ENCODE data around the gene PHOSPHO2. TPM values are rescaled to one million over a fixed set of nuclear protein-coding genes. Genes with fewer than 3 reads are reported as not detected.

Gene PHOSPHO2
- total RNA-seq, 1 donor from 2014 or later: 13.1 TPM

DNA sequence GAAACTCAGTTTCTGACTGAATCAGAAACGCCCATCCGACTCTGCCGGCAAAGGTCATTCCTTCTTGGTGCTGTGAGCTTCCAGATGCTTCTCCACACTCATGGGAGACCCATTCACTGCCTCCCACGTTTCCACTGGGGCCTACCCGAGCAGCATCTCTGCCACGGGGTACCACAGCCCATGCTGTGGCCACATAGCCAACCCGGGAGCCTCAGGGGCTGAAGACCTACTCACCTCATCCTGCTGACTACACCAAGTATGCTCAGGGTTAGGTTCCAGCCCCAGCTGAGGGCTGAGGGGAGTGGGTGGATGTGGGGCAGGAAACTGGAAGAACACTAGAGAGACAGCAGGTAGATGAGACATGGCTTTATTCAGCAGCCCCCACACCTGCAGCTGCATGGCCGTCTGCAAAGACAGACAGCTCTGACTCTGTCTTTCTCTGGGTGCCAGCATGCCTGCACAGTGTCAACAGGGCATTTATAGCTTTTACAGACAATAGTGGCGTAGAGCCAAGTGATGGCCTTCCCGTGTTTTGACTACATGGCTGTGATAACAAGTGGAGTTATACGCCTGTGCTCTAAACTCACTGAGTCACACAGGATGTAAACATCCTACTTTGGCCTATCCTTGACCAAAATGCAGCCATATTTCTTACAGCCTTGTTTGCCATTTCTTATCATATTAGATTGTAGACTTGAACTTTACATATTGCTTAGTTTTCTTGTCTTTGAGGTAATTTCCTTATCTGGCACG is 22.8 kb downstream of the PHOSPHO2 start:
- Mint-ChIP-seq H3K9me3 (peaks cover under 1% of the 10 kb centered on the region), H3K4me1 (peaks cover 24% of the 10 kb centered on the region), H3K27ac (peak overlapping the region; percentile 69), H3K4me3 (no peak overlapping the region), H3K27me3 (ENCODE audit: low read depth) (no peaks in the 10 kb centered on the region), H3K36me3 (peaks cover under 1% of the 10 kb centered on the region)
- DNase-seq (ENCODE audit: low spot score in 2 of 2, unreplicated experiment in 2 of 2): no peak
- TF ChIP-seq, protein P1, sequence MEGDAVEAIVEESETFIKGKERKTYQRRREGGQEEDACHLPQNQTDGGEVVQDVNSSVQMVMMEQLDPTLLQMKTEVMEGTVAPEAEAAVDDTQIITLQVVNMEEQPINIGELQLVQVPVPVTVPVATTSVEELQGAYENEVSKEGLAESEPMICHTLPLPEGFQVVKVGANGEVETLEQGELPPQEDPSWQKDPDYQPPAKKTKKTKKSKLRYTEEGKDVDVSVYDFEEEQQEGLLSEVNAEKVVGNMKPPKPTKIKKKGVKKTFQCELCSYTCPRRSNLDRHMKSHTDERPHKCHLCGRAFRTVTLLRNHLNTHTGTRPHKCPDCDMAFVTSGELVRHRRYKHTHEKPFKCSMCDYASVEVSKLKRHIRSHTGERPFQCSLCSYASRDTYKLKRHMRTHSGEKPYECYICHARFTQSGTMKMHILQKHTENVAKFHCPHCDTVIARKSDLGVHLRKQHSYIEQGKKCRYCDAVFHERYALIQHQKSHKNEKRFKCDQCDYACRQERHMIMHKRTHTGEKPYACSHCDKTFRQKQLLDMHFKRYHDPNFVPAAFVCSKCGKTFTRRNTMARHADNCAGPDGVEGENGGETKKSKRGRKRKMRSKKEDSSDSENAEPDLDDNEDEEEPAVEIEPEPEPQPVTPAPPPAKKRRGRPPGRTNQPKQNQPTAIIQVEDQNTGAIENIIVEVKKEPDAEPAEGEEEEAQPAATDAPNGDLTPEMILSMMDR (IDR thresholded peaks at IDR 0.05; ENCODE audit: unreplicated experiment): no peak

DNA sequence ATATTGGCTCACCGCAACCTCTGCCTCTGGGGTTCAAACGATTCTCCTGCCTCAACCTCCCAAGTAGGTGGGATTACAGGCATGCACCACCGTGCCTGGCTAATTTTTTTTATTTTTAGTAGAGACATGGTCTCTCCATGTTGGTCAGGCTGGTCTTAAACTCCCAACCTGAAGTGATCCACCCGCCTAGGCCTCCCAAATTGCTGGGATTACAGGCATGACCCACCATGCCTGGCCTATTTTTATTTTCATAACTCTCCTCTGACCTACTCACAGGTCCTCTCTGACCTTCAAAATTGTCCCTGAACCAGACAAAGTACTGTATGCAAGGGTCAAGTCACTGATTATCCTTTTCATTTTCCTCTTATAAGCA is 23.4 kb downstream of the PHOSPHO2 start:
- Mint-ChIP-seq H3K4me1 (peaks cover 24% of the 10 kb centered on the region), H3K27ac (no peak overlapping the region), H3K36me3 (no peaks in the 10 kb centered on the region), H3K4me3 (no peak overlapping the region), H3K27me3 (ENCODE audit: low read depth) (no peaks in the 10 kb centered on the region), H3K9me3 (no peaks in the 10 kb centered on the region)
- no peak for DNase-seq (ENCODE audit: low spot score in 2 of 2, unreplicated experiment in 2 of 2)
- TF ChIP-seq, protein P1 (IDR thresholded peaks at IDR 0.05; ENCODE audit: unreplicated experiment): no peak

DNA sequence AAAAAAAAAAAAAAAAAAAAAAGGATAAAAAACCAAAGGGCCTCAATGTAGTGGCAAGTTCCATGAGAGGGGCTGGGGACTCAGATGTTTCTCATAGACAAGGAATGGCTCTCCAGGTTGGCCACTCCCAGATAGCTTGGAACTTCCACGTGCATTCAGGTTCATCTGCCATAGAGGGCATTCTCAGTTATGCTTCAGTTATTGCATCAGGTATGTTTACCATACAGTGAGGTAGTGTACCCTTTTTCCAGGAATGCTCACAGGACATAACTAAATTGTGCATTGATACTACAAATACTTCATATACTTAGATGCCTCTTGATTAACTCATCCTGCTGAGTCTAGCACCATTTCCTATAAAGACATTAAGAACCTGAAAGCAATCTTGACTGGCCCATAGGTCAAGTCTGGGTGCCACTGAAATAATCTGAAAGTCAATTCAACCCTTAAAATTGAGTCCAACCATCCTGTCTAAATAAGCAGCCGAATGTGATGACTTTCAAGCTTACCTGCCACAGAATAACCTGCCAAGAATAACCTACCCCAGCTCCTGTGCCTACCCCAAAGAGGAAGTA is 24.7 kb downstream of the PHOSPHO2 start:
- H3K36me3 Mint-ChIP-seq: no peaks in the 10 kb centered on the region

DNA sequence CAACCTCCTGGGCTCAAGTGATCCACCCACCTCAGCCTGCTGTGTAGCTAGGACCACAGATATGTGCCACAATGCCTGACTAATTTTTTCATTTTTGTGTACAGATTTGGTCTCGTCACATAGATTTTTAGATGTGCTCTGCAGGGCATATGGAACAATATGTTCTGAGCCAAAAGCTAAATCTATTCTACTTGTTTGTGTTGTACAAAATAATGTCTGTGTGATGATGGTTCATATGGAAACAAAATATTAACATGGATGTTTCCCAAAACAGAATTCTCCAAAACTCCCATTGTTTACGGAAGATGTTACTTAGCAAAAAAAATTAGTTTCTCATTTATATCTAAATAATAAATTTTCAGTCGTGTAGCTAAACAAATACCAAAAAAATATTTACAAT is 26.7 kb downstream of the PHOSPHO2 start:
- H3K27ac Mint-ChIP-seq: no peak overlapping the region
- no peaks in the 10 kb centered on the region for H3K27me3 Mint-ChIP-seq (ENCODE audit: low read depth)
- DNase-seq (ENCODE audit: low spot score in 2 of 2, unreplicated experiment in 2 of 2): no peak
- no peak overlapping the region for H3K4me3 Mint-ChIP-seq
- H3K9me3 Mint-ChIP-seq: no peaks in the 10 kb centered on the region
- TF ChIP-seq, protein P1 (IDR thresholded peaks at IDR 0.05; ENCODE audit: unreplicated experiment): no peak
- H3K36me3 Mint-ChIP-seq: no peaks in the 10 kb centered on the region
- peaks cover 13% of the 10 kb centered on the region for H3K4me1 Mint-ChIP-seq

More for the DNA sequence above, 24.7 kb downstream of the PHOSPHO2 start:
- H3K9me3 Mint-ChIP-seq: no peaks in the 10 kb centered on the region
- H3K27ac Mint-ChIP-seq: no peak overlapping the region
- H3K4me1 Mint-ChIP-seq: peaks cover 24% of the 10 kb centered on the region
- DNase-seq (ENCODE audit: low spot score in 2 of 2, unreplicated experiment in 2 of 2): no peak
- H3K4me3 Mint-ChIP-seq: no peak overlapping the region
- no peaks in the 10 kb centered on the region for H3K27me3 Mint-ChIP-seq (ENCODE audit: low read depth)
- TF ChIP-seq, protein P1 (IDR thresholded peaks at IDR 0.05; ENCODE audit: unreplicated experiment): no peak

DNA sequence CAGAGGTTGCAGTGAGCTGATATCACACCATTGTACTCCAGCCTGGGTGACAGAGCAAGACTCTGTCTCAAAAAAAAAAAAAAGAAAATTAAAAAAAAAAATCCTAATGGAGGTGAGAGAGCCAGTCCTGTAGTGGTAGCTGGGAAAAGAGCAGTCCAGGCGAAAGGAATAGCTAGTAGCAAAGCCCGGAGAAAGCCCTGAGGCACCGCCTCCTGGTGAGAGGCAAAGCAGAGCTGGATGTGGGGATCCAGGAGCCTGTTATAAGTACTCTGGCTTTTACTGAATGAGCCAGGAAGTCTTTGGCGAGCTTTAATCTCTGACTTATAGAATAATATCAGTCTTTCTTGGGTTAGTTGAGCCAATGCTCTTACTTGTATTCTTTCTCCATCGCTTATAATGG is 32.8 kb downstream of the PHOSPHO2 start:
- H3K9me3 Mint-ChIP-seq: no peaks in the 10 kb centered on the region
- DNase-seq (ENCODE audit: low spot score in 2 of 2, unreplicated experiment in 2 of 2): no peak
- H3K4me1 Mint-ChIP-seq: no peaks in the 10 kb centered on the region
- no peak overlapping the region for H3K27ac Mint-ChIP-seq
- TF ChIP-seq, protein P1 (IDR thresholded peaks at IDR 0.05; ENCODE audit: unreplicated experiment): no peak
- peaks cover under 1% of the 10 kb centered on the region for H3K27me3 Mint-ChIP-seq (ENCODE audit: low read depth)
- no peak overlapping the region for H3K4me3 Mint-ChIP-seq
- no peaks in the 10 kb centered on the region for H3K36me3 Mint-ChIP-seq

Measured in mesothelial cell of epicardium (in vitro differentiated cells).